ENCODE measurements around the gene ITPKC.

Gene ITPKC

GRCh38 chr19:40716482-40717324 lies at the start of gene ITPKC, which contains the start of gene COQ8B:
Gene ITPKC, plus strand, starts transcription at chr19:40717112. Its CDS starts 24 bp downstream, at chr19:40717136.
Gene COQ8B, minus strand, starts transcription at chr19:40716886. Its CDS starts 2,254 bp downstream, at chr19:40714632.
- peak; percentile 97 for DNase-seq (ENCODE audit: low read depth)

GRCh38 chr19:40667602-40668001 lies 49.3 kb upstream of the ITPKC start:
- no peak for DNase-seq (ENCODE audit: low read depth)

GRCh38 chr19:40668991-40669614 lies 47.8 kb upstream of the ITPKC start:
- no peak for DNase-seq (ENCODE audit: low read depth)

- no peak for DNase-seq (ENCODE audit: low read depth)
These were observed 45.5 kb upstream of the ITPKC start for GRCh38 chr19:40671404-40671803.

- no peak for DNase-seq (ENCODE audit: low read depth)
These were observed 44.9 kb upstream of the ITPKC start for GRCh38 chr19:40672038-40672437.

- DNase-seq (ENCODE audit: low read depth) = no peak
These were observed 44.2 kb upstream of the ITPKC start for GRCh38 chr19:40672573-40673299.

GRCh38 chr19:40673397-40673796 lies 43.5 kb upstream of the ITPKC start:
- DNase-seq (ENCODE audit: low read depth) = no peak

- DNase-seq (ENCODE audit: low read depth) = peak; percentile 53
These were observed 42.6 kb upstream of the ITPKC start for GRCh38 chr19:40674291-40674690.

GRCh38 chr19:40677156-40677555 lies 39.8 kb upstream of the ITPKC start:
- DNase-seq (ENCODE audit: low read depth) = no peak

- DNase-seq (ENCODE audit: low read depth) = no peak
These were observed 35.9 kb upstream of the ITPKC start for GRCh38 chr19:40681039-40681438.

- DNase-seq (ENCODE audit: low read depth) = no peak
These were observed 34.4 kb upstream of the ITPKC start for GRCh38 chr19:40682431-40682964.

GRCh38 chr19:40683437-40683836 lies 33.5 kb upstream of the ITPKC start:
- DNase-seq (ENCODE audit: low read depth) = no peak

- DNase-seq (ENCODE audit: low read depth) = no peak
These were observed 32.6 kb upstream of the ITPKC start for GRCh38 chr19:40684280-40684679.

GRCh38 chr19:40685016-40685526 lies 31.8 kb upstream of the ITPKC start:
- DNase-seq (ENCODE audit: low read depth) = no peak

GRCh38 chr19:40685563-40685962 lies 31.3 kb upstream of the ITPKC start:
- DNase-seq (ENCODE audit: low read depth) = no peak

GRCh38 chr19:40686882-40687524 lies 29.9 kb upstream of the ITPKC start:
- DNase-seq (ENCODE audit: low read depth) = no peak

GRCh38 chr19:40687525-40688016 lies 29.3 kb upstream of the ITPKC start:
- DNase-seq (ENCODE audit: low read depth) = peak; percentile 74

GRCh38 chr19:40688309-40688708 lies 28.6 kb upstream of the ITPKC start:
- no peak for DNase-seq (ENCODE audit: low read depth)

GRCh38 chr19:40688987-40689338 lies 27.9 kb upstream of the ITPKC start:
- DNase-seq (ENCODE audit: low read depth) = no peak

- no peak for DNase-seq (ENCODE audit: low read depth)
These were observed 27.4 kb upstream of the ITPKC start for GRCh38 chr19:40689339-40690049.

Measured in iris pigment epithelial cell (primary cell).